HepG2 (cell line): ENCODE results near the gene ZFP69. TPM values are rescaled to one million over a fixed set of nuclear protein-coding genes. Genes with fewer than 3 reads are reported as not detected.

Experiments used
- ATAC-seq: fragments of 200-7000 bp; cut with Tn5 transposase; 3 replicates; pipeline ENCODE4 v1.9.1; 2020; ENCODE audit warnings: mild to moderate bottlenecking, moderate library complexity
- BruUV-seq: library from RNA; stranded (reverse); fragments of 400-500 nt; replicated peaks from 2 replicates; lab custom pipeline; 2021; lab: Mats Ljungman, UMichigan
- CTCF ChIA-PET: fragments of 300-600 bp; formaldehyde crosslinking; extraction: SDS; loops from one replicate; lab custom pipeline; 2021; ENCODE audit warnings: low total read pairs, inconsistent platforms, low intra/inter-chr PET ratio; lab: Yijun Ruan, JAX
- POLR2A ChIA-PET: fragments of 350-600 bp; sonication (Branson Sonifier 250); formaldehyde crosslinking; loops from one replicate; lab custom pipeline; 2020; ENCODE audit warnings: antibody characterized with exemption, inconsistent platforms; lab: Yijun Ruan, JAX
- DNase-seq: peaks from one replicate; pipeline ENCODE4 v3.0.0-alpha.2; 2015; ENCODE audit warnings: low spot score
- FAIRE-seq: peaks from 3 replicates; lab custom pipeline; 2011; peaks lifted over from hg19 to GRCh38; lab: Jason Lieb, UNC
- H2AFZ ChIP-seq: one replicate; pipeline ENCODE4 v1.6.1; 2011; ENCODE audit warnings: low read length, inconsistent platforms
- H3K27ac ChIP-seq: fragments of 300-600 bp; 3 replicates; pipeline ENCODE4 v1.8.0; 2011; ENCODE audit warnings: mixed run types, mild to moderate bottlenecking, mixed read lengths, low read length, inconsistent platforms; ENCODE audit not compliant: insufficient read depth; ENCODE audit errors: extremely low read length
- H3K27me3 ChIP-seq, 2 experiments: fragments of 200-600 bp in 1 of 2; 2 replicates in 1 of 2; 3 replicates in 1 of 2; pipeline versions ENCODE4 v1.6.0 to v1.8.0; 2011; ENCODE audit warnings: low read length in 2 of 2, mild to moderate bottlenecking in 2 of 2, moderate library complexity in 2 of 2, inconsistent platforms in 1 of 2; ENCODE audit not compliant: insufficient read depth in 2 of 2, control insufficient read depth in 1 of 2
- H3K36me3 ChIP-seq, 2 experiments: fragments of 200-600 bp in 1 of 2; replicated peaks in 1 of 2; 2 replicates in 1 of 2; 3 replicates in 1 of 2; pipeline versions ENCODE4 v1.5.1 to v1.8.0; 2011; ENCODE audit warnings: low read length in 2 of 2, inconsistent platforms in 1 of 2; ENCODE audit not compliant: insufficient read depth in 2 of 2, control insufficient read depth in 1 of 2
- H3K4me1 ChIP-seq: 2 replicates; pipeline ENCODE4 v1.5.1; 2012; ENCODE audit warnings: low read length, inconsistent platforms; ENCODE audit not compliant: insufficient read depth
- H3K4me2 ChIP-seq: 2 replicates; pipeline ENCODE4 v1.6.0; 2011; ENCODE audit warnings: low read depth, low read length, inconsistent platforms
- H3K4me3 ChIP-seq, 3 experiments: fragments of 200-600 bp in 1 of 3; sonication (generic), shearing (Covaris generic) in 1 of 3; replicated peaks in 1 of 3; 2 replicates each; pipeline ENCODE4 v1.5.1; 2011 to 2016; ENCODE audit warnings: low read length in 3 of 3, inconsistent platforms in 2 of 3, low read depth in 2 of 3, mild to moderate bottlenecking in 2 of 3, control low read depth in 1 of 3, mixed read lengths in 1 of 3; ENCODE audit not compliant: insufficient read depth in 1 of 3
- H3K79me2 ChIP-seq: one replicate; pipeline ENCODE4 v1.6.1; 2011; ENCODE audit warnings: low read length, inconsistent platforms; ENCODE audit not compliant: insufficient read depth
- H3K9ac ChIP-seq: 2 replicates; pipeline ENCODE4 v1.6.0; 2011; ENCODE audit warnings: mild to moderate bottlenecking, low read depth, low read length, inconsistent platforms; ENCODE audit not compliant: insufficient read depth
- H3K9me3 ChIP-seq: 2 replicates; pipeline ENCODE4 v1.5.1; 2012; ENCODE audit warnings: mild to moderate bottlenecking, low read length
- H4K20me1 ChIP-seq: 2 replicates; pipeline ENCODE4 v1.6.0; 2011; ENCODE audit warnings: inconsistent platforms, mild to moderate bottlenecking, low read length, moderate library complexity; ENCODE audit not compliant: insufficient read depth
- MED1 ChIP-seq: sonication (generic); formaldehyde crosslinking; IDR thresholded peaks from 2 replicates; pipeline ENCODE4 v1.4.0; 2020; ENCODE audit warnings: missing genetic modification reagents
- SRSF9 ChIP-seq: fragments of 200-400 bp; formaldehyde crosslinking; IDR thresholded peaks from 2 replicates; pipeline ENCODE4 v1.6.1; 2018; ENCODE audit warnings: borderline replicate concordance, mild to moderate bottlenecking, low read depth, low read length; ENCODE audit not compliant: insufficient read depth, poor library complexity, severe bottlenecking
- ZNF235 ChIP-seq: sonication (generic); formaldehyde crosslinking; IDR thresholded peaks from 2 replicates; pipeline ENCODE4 v1.8.1; 2023; ENCODE audit warnings: mild to moderate bottlenecking, missing genetic modification reagents, borderline replicate concordance
- ZNF468 ChIP-seq: sonication (generic); formaldehyde crosslinking; IDR thresholded peaks from 2 replicates; pipeline ENCODE4 v1.8.0; 2022; ENCODE audit warnings: mild to moderate bottlenecking, moderate library complexity, missing genetic modification reagents
- in situ Hi-C: cut with HindIII; loops from 2 replicates; pipeline ENCODE4 v1.10.0; 2017; ENCODE audit warnings: low pct_unique_long_range_greater_than_20kb; ENCODE audit not compliant: extremely low pct_ligation_motif_present
- intact Hi-C: fragments of 100-400 bp; cut with micrococcal nuclease; formaldehyde crosslinking; loops from one replicate; pipeline ENCODE4 v1.10.0; 2022; ENCODE audit not compliant: unreplicated experiment
- polyA plus RNA-seq, 8 experiments: library from polyadenylated mRNA; depleted of rRNA in 3 of 8; stranded (reverse) in 7 of 8; unstranded in 1 of 8; fragments of >200 nt; fragmentation: Illumina TruSeq in 4 of 8; extraction: Trizol in 4 of 8; gene quantifications; 2 replicates each; pipeline versions ENCODE4 v1.2.1 to v1.2.3, GENCODE V29; 2011 to 2016; ENCODE audit warnings: low read depth in 4 of 8, missing spikeins in 1 of 8, mixed read lengths in 1 of 8; ENCODE audit not compliant: insufficient read depth in 1 of 8
- total RNA-seq, 5 experiments: library from RNA; depleted of rRNA; stranded (reverse); fragments of >200 nt; fragmentation: Illumina TruSeq; extraction: Trizol; gene quantifications; 2 replicates each; pipeline ENCODE4 v1.2.3, GENCODE V29; 2016; ENCODE audit warnings: low read depth in 1 of 5
- TF ChIP-seq, protein P1 (sequence below): sonication (generic); formaldehyde crosslinking; IDR thresholded peaks from 2 replicates; pipeline ENCODE4 v1.8.0; 2022; ENCODE audit warnings: mild to moderate bottlenecking, missing genetic modification reagents
- TF ChIP-seq, protein P2 (sequence below): sonication (generic); formaldehyde crosslinking; IDR thresholded peaks from 2 replicates; pipeline ENCODE4 v1.4.0; 2020; ENCODE audit warnings: missing genetic modification reagents
- TF ChIP-seq, protein P3 (sequence below): sonication (generic); formaldehyde crosslinking; IDR thresholded peaks from 2 replicates; pipeline ENCODE4 v1.8.1; 2022; ENCODE audit warnings: low read depth, mild to moderate bottlenecking, missing genetic modification reagents
- TF ChIP-seq, protein P4 (sequence below): sonication (generic); formaldehyde crosslinking; IDR thresholded peaks from 2 replicates; pipeline ENCODE4 v1.4.0; 2020; ENCODE audit warnings: low read depth, missing genetic modification reagents
- TF ChIP-seq, protein P5 (sequence below): sonication (generic); formaldehyde crosslinking; IDR thresholded peaks from 2 replicates; pipeline ENCODE4 v1.4.0; 2020; ENCODE audit warnings: mild to moderate bottlenecking, missing genetic modification reagents
- TF ChIP-seq, protein P6 (sequence below): sonication (generic); formaldehyde crosslinking; IDR thresholded peaks from 2 replicates; pipeline ENCODE4 v1.8.0; 2022; ENCODE audit warnings: mild to moderate bottlenecking, missing genetic modification reagents, moderate library complexity

Gene ZFP69
- total and polyA plus RNA-seq, 2 of the 13 experiments (the other 11 are each of a cell fraction or from before 2014, with no cell fraction given): 2.6 to 5.6 TPM

DNA sequence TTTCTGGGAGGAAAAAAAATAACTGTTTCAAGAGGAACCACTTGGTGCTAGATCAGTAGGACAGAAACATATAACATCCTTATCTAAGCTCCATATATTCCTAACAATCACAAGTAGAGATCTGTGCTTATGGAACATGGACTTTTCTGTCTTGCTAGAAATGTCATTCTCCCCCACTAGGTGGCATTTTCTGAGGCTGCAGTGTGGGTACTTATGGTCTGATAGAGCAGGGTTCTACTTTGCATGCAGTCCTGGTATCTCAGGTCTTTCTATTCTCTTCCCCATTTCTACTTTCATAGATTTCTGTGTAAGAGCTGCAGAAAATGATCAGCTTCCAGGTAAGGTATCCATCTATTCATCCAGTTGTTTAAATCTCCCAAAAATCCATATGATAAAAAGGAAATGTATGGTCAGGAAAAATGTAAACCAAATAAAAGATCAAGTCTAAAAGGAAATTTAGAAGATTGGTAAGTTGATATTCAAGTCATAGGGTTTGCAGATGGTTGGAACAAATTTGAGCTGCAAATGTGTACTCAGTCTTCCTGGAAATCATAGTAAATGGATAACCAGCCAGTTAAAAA, 55.8 kb downstream of the ZFP69 start:
- Histone ChIP-seq H3K4me3 (peak overlapping the region; percentile 78 to 94 (median 85); a peak in 5 of 6 replicates), H3K9ac (peak overlapping the region; percentile 83), H3K4me1 (peaks cover 46% of the 10 kb centered on the region), H3K79me2 (peaks cover 13% of the 10 kb centered on the region), H3K36me3 (no peaks in the 10 kb centered on the region), H3K9me3 (no peaks in the 10 kb centered on the region), H4K20me1 (no peaks in the 10 kb centered on the region), H3K27me3 (no peaks in the 10 kb centered on the region; a peak in 1 of 5 replicates), H3K27ac (peak overlapping the region; percentile 82), H3K4me2 (peak overlapping the region; percentile 91), H2AFZ (no peak overlapping the region)
- BruUV-seq: no TSS peak
- ChIA-PET CTCF (no interaction called here), POLR2A (interaction anchor here (0.8 to 2.7 kb wide), 8 partner anchors 17 to 329 kb away, joined by 3 to 27 read pairs (median 4); partner anchors contain the start of genes CITED4, EXO5, NFYC and ZFP69B)
- peak; percentile 84 for FAIRE-seq
- DNase-seq: peak; percentile 73
- peak; percentile 34 for ATAC-seq
- intact Hi-C loops (no loop called here), in situ Hi-C loops (no loop called here)
- TF ChIP-seq, protein P1, sequence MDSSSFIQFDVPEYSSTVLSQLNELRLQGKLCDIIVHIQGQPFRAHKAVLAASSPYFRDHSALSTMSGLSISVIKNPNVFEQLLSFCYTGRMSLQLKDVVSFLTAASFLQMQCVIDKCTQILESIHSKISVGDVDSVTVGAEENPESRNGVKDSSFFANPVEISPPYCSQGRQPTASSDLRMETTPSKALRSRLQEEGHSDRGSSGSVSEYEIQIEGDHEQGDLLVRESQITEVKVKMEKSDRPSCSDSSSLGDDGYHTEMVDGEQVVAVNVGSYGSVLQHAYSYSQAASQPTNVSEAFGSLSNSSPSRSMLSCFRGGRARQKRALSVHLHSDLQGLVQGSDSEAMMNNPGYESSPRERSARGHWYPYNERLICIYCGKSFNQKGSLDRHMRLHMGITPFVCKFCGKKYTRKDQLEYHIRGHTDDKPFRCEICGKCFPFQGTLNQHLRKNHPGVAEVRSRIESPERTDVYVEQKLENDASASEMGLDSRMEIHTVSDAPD (CRISPR knock-in tag): no peak
- TF ChIP-seq, protein P2, sequence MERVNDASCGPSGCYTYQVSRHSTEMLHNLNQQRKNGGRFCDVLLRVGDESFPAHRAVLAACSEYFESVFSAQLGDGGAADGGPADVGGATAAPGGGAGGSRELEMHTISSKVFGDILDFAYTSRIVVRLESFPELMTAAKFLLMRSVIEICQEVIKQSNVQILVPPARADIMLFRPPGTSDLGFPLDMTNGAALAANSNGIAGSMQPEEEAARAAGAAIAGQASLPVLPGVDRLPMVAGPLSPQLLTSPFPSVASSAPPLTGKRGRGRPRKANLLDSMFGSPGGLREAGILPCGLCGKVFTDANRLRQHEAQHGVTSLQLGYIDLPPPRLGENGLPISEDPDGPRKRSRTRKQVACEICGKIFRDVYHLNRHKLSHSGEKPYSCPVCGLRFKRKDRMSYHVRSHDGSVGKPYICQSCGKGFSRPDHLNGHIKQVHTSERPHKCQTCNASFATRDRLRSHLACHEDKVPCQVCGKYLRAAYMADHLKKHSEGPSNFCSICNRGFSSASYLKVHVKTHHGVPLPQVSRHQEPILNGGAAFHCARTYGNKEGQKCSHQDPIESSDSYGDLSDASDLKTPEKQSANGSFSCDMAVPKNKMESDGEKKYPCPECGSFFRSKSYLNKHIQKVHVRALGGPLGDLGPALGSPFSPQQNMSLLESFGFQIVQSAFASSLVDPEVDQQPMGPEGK: peak; percentile 25; the same call in 1 of the 2 replicates
- TF ChIP-seq SRSF9 (no peak), ZNF235 (CRISPR knock-in tag) (no peak), MED1 (CRISPR knock-in tag) (no peak), ZNF468 (CRISPR knock-in tag) (no peak)
- TF ChIP-seq, protein P3, sequence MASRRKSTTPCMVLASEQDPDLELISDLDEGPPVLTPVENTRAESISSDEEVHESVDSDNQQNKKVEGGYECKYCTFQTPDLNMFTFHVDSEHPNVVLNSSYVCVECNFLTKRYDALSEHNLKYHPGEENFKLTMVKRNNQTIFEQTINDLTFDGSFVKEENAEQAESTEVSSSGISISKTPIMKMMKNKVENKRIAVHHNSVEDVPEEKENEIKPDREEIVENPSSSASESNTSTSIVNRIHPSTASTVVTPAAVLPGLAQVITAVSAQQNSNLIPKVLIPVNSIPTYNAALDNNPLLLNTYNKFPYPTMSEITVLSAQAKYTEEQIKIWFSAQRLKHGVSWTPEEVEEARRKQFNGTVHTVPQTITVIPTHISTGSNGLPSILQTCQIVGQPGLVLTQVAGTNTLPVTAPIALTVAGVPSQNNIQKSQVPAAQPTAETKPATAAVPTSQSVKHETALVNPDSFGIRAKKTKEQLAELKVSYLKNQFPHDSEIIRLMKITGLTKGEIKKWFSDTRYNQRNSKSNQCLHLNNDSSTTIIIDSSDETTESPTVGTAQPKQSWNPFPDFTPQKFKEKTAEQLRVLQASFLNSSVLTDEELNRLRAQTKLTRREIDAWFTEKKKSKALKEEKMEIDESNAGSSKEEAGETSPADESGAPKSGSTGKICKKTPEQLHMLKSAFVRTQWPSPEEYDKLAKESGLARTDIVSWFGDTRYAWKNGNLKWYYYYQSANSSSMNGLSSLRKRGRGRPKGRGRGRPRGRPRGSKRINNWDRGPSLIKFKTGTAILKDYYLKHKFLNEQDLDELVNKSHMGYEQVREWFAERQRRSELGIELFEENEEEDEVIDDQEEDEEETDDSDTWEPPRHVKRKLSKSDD: no peak
- TF ChIP-seq, protein P4, sequence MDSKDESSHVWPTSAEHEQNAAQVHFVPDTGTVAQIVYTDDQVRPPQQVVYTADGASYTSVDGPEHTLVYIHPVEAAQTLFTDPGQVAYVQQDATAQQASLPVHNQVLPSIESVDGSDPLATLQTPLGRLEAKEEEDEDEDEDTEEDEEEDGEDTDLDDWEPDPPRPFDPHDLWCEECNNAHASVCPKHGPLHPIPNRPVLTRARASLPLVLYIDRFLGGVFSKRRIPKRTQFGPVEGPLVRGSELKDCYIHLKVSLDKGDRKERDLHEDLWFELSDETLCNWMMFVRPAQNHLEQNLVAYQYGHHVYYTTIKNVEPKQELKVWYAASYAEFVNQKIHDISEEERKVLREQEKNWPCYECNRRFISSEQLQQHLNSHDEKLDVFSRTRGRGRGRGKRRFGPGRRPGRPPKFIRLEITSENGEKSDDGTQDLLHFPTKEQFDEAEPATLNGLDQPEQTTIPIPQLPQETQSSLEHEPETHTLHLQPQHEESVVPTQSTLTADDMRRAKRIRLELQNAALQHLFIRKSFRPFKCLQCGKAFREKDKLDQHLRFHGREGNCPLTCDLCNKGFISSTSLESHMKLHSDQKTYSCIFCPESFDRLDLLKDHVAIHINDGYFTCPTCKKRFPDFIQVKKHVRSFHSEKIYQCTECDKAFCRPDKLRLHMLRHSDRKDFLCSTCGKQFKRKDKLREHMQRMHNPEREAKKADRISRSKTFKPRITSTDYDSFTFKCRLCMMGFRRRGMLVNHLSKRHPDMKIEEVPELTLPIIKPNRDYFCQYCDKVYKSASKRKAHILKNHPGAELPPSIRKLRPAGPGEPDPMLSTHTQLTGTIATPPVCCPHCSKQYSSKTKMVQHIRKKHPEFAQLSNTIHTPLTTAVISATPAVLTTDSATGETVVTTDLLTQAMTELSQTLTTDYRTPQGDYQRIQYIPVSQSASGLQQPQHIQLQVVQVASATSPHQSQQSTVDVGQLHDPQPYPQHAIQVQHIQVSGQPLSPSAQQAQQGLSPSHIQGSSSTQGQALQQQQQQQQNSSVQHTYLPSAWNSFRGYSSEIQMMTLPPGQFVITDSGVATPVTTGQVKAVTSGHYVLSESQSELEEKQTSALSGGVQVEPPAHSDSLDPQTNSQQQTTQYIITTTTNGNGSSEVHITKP (CRISPR knock-in tag): no peak
- TF ChIP-seq, protein P5, sequence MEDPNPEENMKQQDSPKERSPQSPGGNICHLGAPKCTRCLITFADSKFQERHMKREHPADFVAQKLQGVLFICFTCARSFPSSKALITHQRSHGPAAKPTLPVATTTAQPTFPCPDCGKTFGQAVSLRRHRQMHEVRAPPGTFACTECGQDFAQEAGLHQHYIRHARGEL: no peak
- TF ChIP-seq, protein P6, sequence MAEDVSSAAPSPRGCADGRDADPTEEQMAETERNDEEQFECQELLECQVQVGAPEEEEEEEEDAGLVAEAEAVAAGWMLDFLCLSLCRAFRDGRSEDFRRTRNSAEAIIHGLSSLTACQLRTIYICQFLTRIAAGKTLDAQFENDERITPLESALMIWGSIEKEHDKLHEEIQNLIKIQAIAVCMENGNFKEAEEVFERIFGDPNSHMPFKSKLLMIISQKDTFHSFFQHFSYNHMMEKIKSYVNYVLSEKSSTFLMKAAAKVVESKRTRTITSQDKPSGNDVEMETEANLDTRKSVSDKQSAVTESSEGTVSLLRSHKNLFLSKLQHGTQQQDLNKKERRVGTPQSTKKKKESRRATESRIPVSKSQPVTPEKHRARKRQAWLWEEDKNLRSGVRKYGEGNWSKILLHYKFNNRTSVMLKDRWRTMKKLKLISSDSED (CRISPR knock-in tag): no peak
